DND-41 (cell line): ENCODE results near the gene PDE4B.

Experiments used
- CTCF ChIP-seq: IDR thresholded peaks from 2 replicates; pipeline ENCODE4 v1.5.1; 2012; ENCODE audit warnings: borderline replicate concordance, low read length, moderate library complexity, mild to moderate bottlenecking; ENCODE audit not compliant: poor library complexity, severe bottlenecking; ENCODE audit errors: extremely low read depth
- EZH2 ChIP-seq: IDR thresholded peaks from 3 replicates; pipeline ENCODE4 v1.6.1; 2012; ENCODE audit warnings: borderline replicate concordance, low read depth, mild to moderate bottlenecking, moderate library complexity, low read length, inconsistent platforms; ENCODE audit not compliant: severe bottlenecking

- TF ChIP-seq CTCF, result no peak
- TF ChIP-seq EZH2, result no peak
These were observed 513.2 kb downstream of the PDE4B start for GRCh38 chr1:66305927-66306326.
